K562 (cell line): ENCODE results near the gene SORCS1. TPM values are rescaled to one million over a fixed set of nuclear protein-coding genes. Genes with fewer than 3 reads are reported as not detected.

Experiments
- ARID3B ChIP-seq: fragments of 250-450 bp; sonication (Bioruptor Pico); IDR thresholded peaks from 2 replicates; pipeline ENCODE4 v1.4.0; 2020; ENCODE audit warnings: borderline replicate concordance
- CHD7 ChIP-seq: fragments of 200-600 bp; sonication (generic); IDR thresholded peaks from one replicate; pipeline ENCODE4 v1.6.1; 2012; ENCODE audit warnings: mild to moderate bottlenecking, low read depth, low read length, inconsistent platforms
- CSDE1 ChIP-seq, 2 experiments: fragments of 450-650 bp; IDR thresholded peaks; 2 replicates each; pipeline ENCODE4 v1.6.1; 2016; ENCODE audit warnings: mild to moderate bottlenecking in 1 of 2
- DPF2 ChIP-seq: fragments of 450-650 bp; IDR thresholded peaks from 2 replicates; pipeline ENCODE4 v1.6.1; 2016
- MXD1 ChIP-seq: fragments of 250-450 bp; sonication (Bioruptor Pico); IDR thresholded peaks from 2 replicates; pipeline ENCODE4 v1.8.0; 2021; ENCODE audit warnings: borderline replicate concordance, mild to moderate bottlenecking, moderate library complexity; ENCODE audit not compliant: poor library complexity, severe bottlenecking
- TAL1 ChIP-seq: fragments of 450-650 bp; IDR thresholded peaks from 2 replicates; pipeline ENCODE4 v1.6.1; 2016; ENCODE audit warnings: mild to moderate bottlenecking
- polyA plus RNA-seq, 8 experiments: library from polyadenylated mRNA; depleted of rRNA in 4 of 8; stranded (reverse) in 5 of 8; unstranded in 3 of 8; fragments of >200 nt; fragmentation: Nextera tagmentation in 2 of 8; fragmentation: Illumina TruSeq in 1 of 8; extraction: Ambion mirVana in 2 of 8; extraction: Trizol in 1 of 8; gene quantifications; 2 replicates each; pipeline versions ENCODE4 v1.2.1 to v1.2.3, GENCODE V29; 2011 to 2014; ENCODE audit warnings: inconsistent platforms in 1 of 8, missing spikeins in 1 of 8
- total RNA-seq, 7 experiments: library from RNA; depleted of rRNA in 6 of 7; stranded (reverse); fragments of >200 nt in 6 of 7; fragmentation: Illumina TruSeq in 2 of 7; extraction: Trizol in 2 of 7; gene quantifications; 2 replicates each; pipeline versions ENCODE4 v1.2.1 to v1.2.3, GENCODE V29; 2011 to 2021; ENCODE audit warnings: low replicate concordance in 1 of 7

The SORCS1 gene
- total and polyA plus RNA-seq, 9 of the 15 experiments (the other 6 are each of a cell fraction or from before 2014, with no cell fraction given): 1.5 to 3.9 (median 2.7) TPM

GRCh38 chr10:106740071-106740470, 424.4 kb downstream of the SORCS1 start (continued):
- no peak for TF ChIP-seq MXD1 (CRISPR knock-in tag)
- TF ChIP-seq DPF2: no peak
- no peak for TF ChIP-seq CHD7
- TF ChIP-seq ARID3B (CRISPR knock-in tag): no peak
- TF ChIP-seq CSDE1 (IDR thresholded peaks at IDR 0.05): no peak
- no peak for TF ChIP-seq TAL1
